ENCODE results near the gene LCN15. TPM values are rescaled to one million over a fixed set of nuclear protein-coding genes. Genes with fewer than 3 reads are reported as not detected.

The LCN15 gene, protein sequence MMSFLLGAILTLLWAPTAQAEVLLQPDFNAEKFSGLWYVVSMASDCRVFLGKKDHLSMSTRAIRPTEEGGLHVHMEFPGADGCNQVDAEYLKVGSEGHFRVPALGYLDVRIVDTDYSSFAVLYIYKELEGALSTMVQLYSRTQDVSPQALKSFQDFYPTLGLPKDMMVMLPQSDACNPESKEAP
- total RNA-seq: not detected
- polyA plus RNA-seq: 1 to 10 TPM in 2 of 3 donors, under 1 TPM in 1; 0.70 to 9.0 (median 6.6) TPM

DNA sequence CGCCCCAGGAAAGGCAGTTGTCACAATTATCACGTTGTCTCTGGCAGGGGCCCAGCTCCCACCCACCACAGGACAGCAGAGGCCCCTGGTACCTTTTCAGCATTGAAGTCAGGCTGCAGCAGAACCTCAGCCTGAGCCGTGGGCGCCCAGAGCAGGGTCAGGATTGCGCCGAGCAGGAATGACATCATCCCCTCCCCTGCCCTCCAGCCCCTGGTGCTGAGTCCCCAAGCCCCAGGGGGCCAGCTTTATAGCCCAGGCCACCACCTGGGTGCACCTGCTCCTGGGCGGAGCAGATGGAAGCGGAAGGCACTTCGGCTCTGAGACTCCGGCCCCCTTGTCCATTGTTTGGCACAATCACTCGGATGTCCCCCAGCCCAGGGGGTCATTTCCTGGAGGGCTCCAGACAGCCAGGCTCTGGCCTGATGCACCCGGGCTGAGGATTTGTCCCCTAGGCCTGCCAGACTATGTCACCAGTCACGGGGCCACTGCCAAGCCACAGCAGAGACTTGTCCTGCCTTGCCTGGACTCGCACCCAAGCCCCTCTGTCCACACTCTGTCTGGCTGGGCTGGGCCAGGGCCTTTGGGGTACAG is at the start of gene LCN15:
Gene LCN15 (minus strand): TSS at position 218 of the 591 bp plus-strand sequence. CDS start 30 bp downstream, at position 188.
- Histone ChIP-seq H3K4me3 (no peak within 1 kb of the TSS), H3K27ac (no peak within 1 kb of the TSS), H3K27me3 (peaks cover 11 to 69% (median 36%) of the 10 kb centered on the region in 3 donors), H3K4me1 (peaks cover 0 to 7% (median 0%) of the 10 kb centered on the region in 4 donors), H3K36me3 (no peaks in the 10 kb centered on the region), H3K9me3 (no peaks in the 10 kb centered on the region)
- 24 to 65% methylated on average over 14 of the region's 14 CpGs for WGBS, 2 donors
- peak; percentile 53 for DNase-seq
- intact Hi-C loops (cut with DNase I): no loop called here
- no peak for TF ChIP-seq EP300 (IDR thresholded peaks at IDR 0.05)
- TF ChIP-seq, protein P1, sequence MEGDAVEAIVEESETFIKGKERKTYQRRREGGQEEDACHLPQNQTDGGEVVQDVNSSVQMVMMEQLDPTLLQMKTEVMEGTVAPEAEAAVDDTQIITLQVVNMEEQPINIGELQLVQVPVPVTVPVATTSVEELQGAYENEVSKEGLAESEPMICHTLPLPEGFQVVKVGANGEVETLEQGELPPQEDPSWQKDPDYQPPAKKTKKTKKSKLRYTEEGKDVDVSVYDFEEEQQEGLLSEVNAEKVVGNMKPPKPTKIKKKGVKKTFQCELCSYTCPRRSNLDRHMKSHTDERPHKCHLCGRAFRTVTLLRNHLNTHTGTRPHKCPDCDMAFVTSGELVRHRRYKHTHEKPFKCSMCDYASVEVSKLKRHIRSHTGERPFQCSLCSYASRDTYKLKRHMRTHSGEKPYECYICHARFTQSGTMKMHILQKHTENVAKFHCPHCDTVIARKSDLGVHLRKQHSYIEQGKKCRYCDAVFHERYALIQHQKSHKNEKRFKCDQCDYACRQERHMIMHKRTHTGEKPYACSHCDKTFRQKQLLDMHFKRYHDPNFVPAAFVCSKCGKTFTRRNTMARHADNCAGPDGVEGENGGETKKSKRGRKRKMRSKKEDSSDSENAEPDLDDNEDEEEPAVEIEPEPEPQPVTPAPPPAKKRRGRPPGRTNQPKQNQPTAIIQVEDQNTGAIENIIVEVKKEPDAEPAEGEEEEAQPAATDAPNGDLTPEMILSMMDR (IDR thresholded peaks at IDR 0.05): no peak
- TF ChIP-seq POLR2A (IDR thresholded peaks at IDR 0.05): no peak
- TF ChIP-seq POLR2AphosphoS5 (IDR thresholded peaks at IDR 0.05): no peak

DNA sequence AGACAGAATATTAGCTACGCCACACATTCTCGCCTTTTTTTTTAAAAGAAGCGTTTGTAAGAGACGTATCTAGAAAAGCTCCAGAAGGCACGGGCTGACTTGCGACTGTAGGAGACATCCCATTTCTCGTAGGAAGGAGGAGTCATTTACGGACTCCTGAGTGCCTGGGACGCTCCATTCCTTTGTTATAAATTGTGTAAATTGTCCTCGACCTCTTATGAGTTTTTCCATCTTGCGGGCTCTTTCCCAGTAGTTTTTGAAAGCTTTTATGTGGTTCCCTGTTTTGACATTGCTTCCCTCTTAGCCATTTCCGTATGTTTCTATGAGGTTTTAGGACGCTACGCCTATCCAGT is 44.5 kb upstream of the LCN15 start:
- Histone ChIP-seq H3K27ac (peak overlapping the region; percentile 87 to 94 (median 89)), H3K4me1 (peaks cover 0 to 46% (median 38%) of the 10 kb centered on the region in 4 donors)
- intact Hi-C loops (cut with DNase I): no loop called here

DNA sequence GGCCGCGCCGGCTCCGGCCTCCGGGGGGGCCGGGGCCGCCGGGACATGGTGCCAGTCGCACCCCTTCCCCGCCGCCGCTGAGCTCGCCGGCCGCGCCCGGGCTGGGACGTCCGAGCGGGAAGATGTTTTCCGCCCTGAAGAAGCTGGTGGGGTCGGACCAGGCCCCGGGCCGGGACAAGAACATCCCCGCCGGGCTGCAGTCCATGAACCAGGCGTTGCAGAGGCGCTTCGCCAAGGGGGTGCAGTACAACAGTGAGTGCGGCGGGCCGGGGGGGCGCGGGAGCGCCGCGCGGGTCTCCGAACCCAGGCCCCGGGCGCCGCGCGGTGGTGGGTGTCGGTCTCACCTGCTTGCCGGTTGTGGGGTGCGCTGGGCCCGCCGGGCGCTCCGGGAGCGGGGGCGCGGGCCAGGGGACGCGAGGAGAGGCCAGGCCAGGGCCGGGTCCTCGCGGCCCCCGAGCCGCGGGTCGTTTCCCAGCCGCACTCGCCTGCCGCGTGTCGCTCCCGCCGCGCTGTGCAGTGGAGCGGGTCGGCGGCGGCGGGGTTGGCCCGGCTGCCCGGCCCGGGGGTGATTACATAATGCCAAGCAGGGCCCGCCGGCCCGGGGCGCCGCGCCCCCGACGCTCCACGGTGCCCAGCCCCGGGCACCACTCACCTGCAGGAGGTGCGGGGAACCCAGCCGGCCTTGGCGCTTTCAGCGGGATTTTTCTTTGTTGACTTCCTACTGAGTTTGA is 43.9 kb upstream of the LCN15 start:
- intact Hi-C loops (cut with DNase I): no loop called here
- Histone ChIP-seq H3K27me3 (no peaks in the 10 kb centered on the region), H3K36me3 (peaks cover 0 to 24% (median 0%) of the 10 kb centered on the region in 4 donors), H3K27ac (peak overlapping the region; percentile 87 to 94 (median 89)), H3K9me3 (no peaks in the 10 kb centered on the region), H3K4me1 (peaks cover 0 to 46% (median 38%) of the 10 kb centered on the region in 4 donors), H3K4me3 (peak overlapping the region; percentile 83 to 98 (median 90))
- 0 to 1% methylated on average over 93 of the region's 93 CpGs for WGBS, 2 donors
- TF ChIP-seq POLR2AphosphoS5 (IDR thresholded peaks at IDR 0.05) (no peak), EP300 (IDR thresholded peaks at IDR 0.05) (no peak), POLR2A (IDR thresholded peaks at IDR 0.05) (no peak)
- TF ChIP-seq, protein P1 (IDR thresholded peaks at IDR 0.05): no peak
- no peak for DNase-seq

More for the DNA sequence above, 44.5 kb upstream of the LCN15 start:
- DNase-seq: no peak
- TF ChIP-seq POLR2A (IDR thresholded peaks at IDR 0.05) (no peak), EP300 (IDR thresholded peaks at IDR 0.05) (no peak), POLR2AphosphoS5 (IDR thresholded peaks at IDR 0.05) (no peak)
- TF ChIP-seq, protein P1 (IDR thresholded peaks at IDR 0.05): no peak
- H3K9me3 ChIP-seq: no peaks in the 10 kb centered on the region
- no peaks in the 10 kb centered on the region for H3K27me3 ChIP-seq
- WGBS, 2 donors: 2 to 6% methylated on average over 14 of the region's 14 CpGs
- peak overlapping the region; percentile 83 to 98 (median 90) for H3K4me3 ChIP-seq
- H3K36me3 ChIP-seq: peaks cover 0 to 26% (median 0%) of the 10 kb centered on the region in 4 donors

GRCh38 chr9:136807281-136808074 is 43.2 kb upstream of the LCN15 start, which contains the start of gene RABL6:
Gene RABL6 (plus strand): TSS chr9:136807948. CDS start chr9:136808197, 249 bp downstream.
- intact Hi-C loops (cut with DNase I): no loop called here
- peak within 1 kb of the TSS; percentile 83 to 98 (median 90) for H3K4me3 ChIP-seq
- peaks cover 0 to 1% (median 1%) of the 10 kb centered on the region in 3 donors for H3K27me3 ChIP-seq
- peaks cover 0 to 46% (median 38%) of the 10 kb centered on the region in 4 donors for H3K4me1 ChIP-seq
- DNase-seq: peak; percentile 89
- peaks cover 0 to 17% (median 0%) of the 10 kb centered on the region in 4 donors for H3K36me3 ChIP-seq
- TF ChIP-seq, protein P1 (IDR thresholded peaks at IDR 0.05): no peak
- TF ChIP-seq POLR2AphosphoS5 (IDR thresholded peaks at IDR 0.05): peak in 3 of 4 donors; percentile 31 to 87 (median 85)
- TF ChIP-seq POLR2A (IDR thresholded peaks at IDR 0.05): peak; percentile 32 to 38
- no peak for TF ChIP-seq EP300 (IDR thresholded peaks at IDR 0.05)
- H3K9me3 ChIP-seq: no peaks in the 10 kb centered on the region
- 0 to 1% methylated on average over 96 of the region's 96 CpGs for WGBS, 2 donors
- H3K27ac ChIP-seq: peak within 1 kb of the TSS; percentile 87 to 94 (median 89)

Data from sigmoid colon (tissue), 7 donors.